Endodermal cell (in vitro differentiated cells): ENCODE measurements around the gene PADI4. TPM values are rescaled to one million over a fixed set of nuclear protein-coding genes. Genes with fewer than 3 reads are reported as not detected.
"Not testable (repeated sequence)": the region's sequence is repeated elsewhere in the genome, so short reads cannot be mapped to it uniquely, and the experiment has no call there.

Source experiments
- DNase-seq: peaks from one replicate; pipeline ENCODE4 v3.0.0-alpha.2; 2017
- H3K27ac ChIP-seq: 2 replicates; pipeline ENCODE4 v1.5.1; 2013; ENCODE audit warnings: mild to moderate bottlenecking, low read depth, low read length, moderate library complexity
- H3K27me3 ChIP-seq: 2 replicates; pipeline ENCODE4 v1.6.1; 2013; ENCODE audit warnings: mild to moderate bottlenecking, low read length, moderate library complexity; ENCODE audit not compliant: insufficient read depth, control insufficient read depth, poor library complexity, severe bottlenecking
- H3K36me3 ChIP-seq: 2 replicates; pipeline ENCODE4 v1.7.0; 2013; ENCODE audit warnings: mild to moderate bottlenecking, low read length, moderate library complexity; ENCODE audit not compliant: control insufficient read depth, insufficient read depth
- H3K4me1 ChIP-seq: one replicate; pipeline ENCODE4 v1.7.0; 2013; ENCODE audit warnings: low read length; ENCODE audit not compliant: control insufficient read depth, insufficient read depth
- H3K4me3 ChIP-seq: 2 replicates; pipeline ENCODE4 v1.5.1; 2013; ENCODE audit warnings: mild to moderate bottlenecking, low read length, moderate library complexity
- H3K9ac ChIP-seq: 2 replicates; pipeline ENCODE4 v1.6.1; 2013; ENCODE audit warnings: mild to moderate bottlenecking, low read length, moderate library complexity; ENCODE audit not compliant: poor library complexity, severe bottlenecking; ENCODE audit errors: extremely low read depth
- H3K9me3 ChIP-seq: 2 replicates; pipeline ENCODE4 v1.6.1; 2013; ENCODE audit warnings: mild to moderate bottlenecking, low read length, moderate library complexity; ENCODE audit not compliant: control insufficient read depth
- H3K27ac Mint-ChIP-seq: 2 replicates; pipeline ENCODE4 v1.8.0; 2020; ENCODE audit warnings: mixed read lengths
- H3K27me3 Mint-ChIP-seq: 2 replicates; pipeline ENCODE4 v1.8.0; 2021; ENCODE audit warnings: mild to moderate bottlenecking, mixed read lengths; ENCODE audit not compliant: insufficient read depth
- H3K36me3 Mint-ChIP-seq: 2 replicates; pipeline ENCODE4 v1.8.0; 2020; ENCODE audit warnings: low read depth, mixed read lengths
- H3K4me1 Mint-ChIP-seq: 2 replicates; pipeline ENCODE4 v1.8.0; 2020; ENCODE audit warnings: mixed read lengths
- H3K4me3 Mint-ChIP-seq: 2 replicates; pipeline ENCODE4 v1.8.0; 2020; ENCODE audit warnings: mild to moderate bottlenecking, moderate library complexity, mixed read lengths
- H3K9me3 Mint-ChIP-seq: 2 replicates; pipeline ENCODE4 v1.8.0; 2020; ENCODE audit warnings: mild to moderate bottlenecking, mixed read lengths
- WGBS, 2 experiments: methylation state at CpG; one replicate each; pipeline versions ENCODE4 v1.1.5 to v1.1.7; 2013; ENCODE audit warnings: missing lambda C conversion rate in 2 of 2, mixed read lengths in 1 of 2; ENCODE audit not compliant: insufficient coverage in 1 of 2, insufficient read length in 1 of 2; 5-methylcytosine and 5-hydroxymethylcytosine counted together
- total RNA-seq, 2 donors: library from RNA; stranded (reverse); fragmentation: NEBNext Ultra II Directional in 1 of 2; extraction: Animal tissue kit (Norgen Biotek cat#: 25700) in 1 of 2; gene quantifications; 2 replicates in 1 of 2; 3 replicates in 1 of 2; pipeline ENCODE4 v1.2.1, GENCODE V29; 2021
- TF ChIP-seq, protein P1 (sequence below): fragments of 200-600 bp; sonication (generic); conservative IDR thresholded peaks from 2 replicates; pipeline ENCODE4 v1.5.0; 2021; ENCODE audit warnings: antibody characterized with exemption, mild to moderate bottlenecking

PADI4 gene
- total RNA-seq, 2 donors from 2014 or later, result not detected

DNA sequence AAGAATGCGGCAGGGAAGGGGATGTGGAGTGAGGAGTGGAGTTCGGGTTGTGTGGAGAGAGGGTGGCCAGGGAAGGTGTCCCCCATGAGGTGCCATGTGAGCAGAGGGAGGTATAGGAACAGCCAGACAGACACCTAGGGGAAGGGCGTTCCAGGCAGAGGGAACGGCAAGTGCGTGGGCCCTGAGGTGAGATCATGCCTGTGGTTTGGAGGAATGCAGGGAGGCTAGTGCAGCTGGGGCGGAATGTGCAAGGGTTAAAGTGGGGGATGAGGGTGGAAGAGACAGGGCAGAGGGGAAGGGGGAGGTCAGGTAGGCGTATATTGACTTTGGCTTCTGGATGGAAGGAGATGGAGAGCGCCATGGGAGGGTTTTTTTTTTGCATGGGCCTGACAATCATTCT is 32.4 kb downstream of the PADI4 start:
- Mint-ChIP-seq H3K36me3 (no peaks in the 10 kb centered on the region), H3K4me1 (no peaks in the 10 kb centered on the region), H3K27me3 (peaks cover 3% of the 10 kb centered on the region), H3K4me3 (no peak overlapping the region), H3K27ac (no peak overlapping the region), H3K9me3 (peaks cover 17% of the 10 kb centered on the region)
- H3K4me1 ChIP-seq, result no peaks in the 10 kb centered on the region
- H3K27me3 ChIP-seq, result peaks cover 6% of the 10 kb centered on the region
- no peaks in the 10 kb centered on the region for H3K9me3 ChIP-seq
- no peak overlapping the region for H3K4me3 ChIP-seq
- H3K36me3 ChIP-seq, result no peaks in the 10 kb centered on the region
- WGBS, 2 experiments, result 92 to 96% methylated on average over 7 to 8 of the region's 8 CpGs
- no peak overlapping the region for H3K27ac ChIP-seq
- peak; percentile 43 for DNase-seq
- H3K9ac ChIP-seq, result no peak overlapping the region
- TF ChIP-seq, protein P1, sequence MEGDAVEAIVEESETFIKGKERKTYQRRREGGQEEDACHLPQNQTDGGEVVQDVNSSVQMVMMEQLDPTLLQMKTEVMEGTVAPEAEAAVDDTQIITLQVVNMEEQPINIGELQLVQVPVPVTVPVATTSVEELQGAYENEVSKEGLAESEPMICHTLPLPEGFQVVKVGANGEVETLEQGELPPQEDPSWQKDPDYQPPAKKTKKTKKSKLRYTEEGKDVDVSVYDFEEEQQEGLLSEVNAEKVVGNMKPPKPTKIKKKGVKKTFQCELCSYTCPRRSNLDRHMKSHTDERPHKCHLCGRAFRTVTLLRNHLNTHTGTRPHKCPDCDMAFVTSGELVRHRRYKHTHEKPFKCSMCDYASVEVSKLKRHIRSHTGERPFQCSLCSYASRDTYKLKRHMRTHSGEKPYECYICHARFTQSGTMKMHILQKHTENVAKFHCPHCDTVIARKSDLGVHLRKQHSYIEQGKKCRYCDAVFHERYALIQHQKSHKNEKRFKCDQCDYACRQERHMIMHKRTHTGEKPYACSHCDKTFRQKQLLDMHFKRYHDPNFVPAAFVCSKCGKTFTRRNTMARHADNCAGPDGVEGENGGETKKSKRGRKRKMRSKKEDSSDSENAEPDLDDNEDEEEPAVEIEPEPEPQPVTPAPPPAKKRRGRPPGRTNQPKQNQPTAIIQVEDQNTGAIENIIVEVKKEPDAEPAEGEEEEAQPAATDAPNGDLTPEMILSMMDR, result no peak

DNA sequence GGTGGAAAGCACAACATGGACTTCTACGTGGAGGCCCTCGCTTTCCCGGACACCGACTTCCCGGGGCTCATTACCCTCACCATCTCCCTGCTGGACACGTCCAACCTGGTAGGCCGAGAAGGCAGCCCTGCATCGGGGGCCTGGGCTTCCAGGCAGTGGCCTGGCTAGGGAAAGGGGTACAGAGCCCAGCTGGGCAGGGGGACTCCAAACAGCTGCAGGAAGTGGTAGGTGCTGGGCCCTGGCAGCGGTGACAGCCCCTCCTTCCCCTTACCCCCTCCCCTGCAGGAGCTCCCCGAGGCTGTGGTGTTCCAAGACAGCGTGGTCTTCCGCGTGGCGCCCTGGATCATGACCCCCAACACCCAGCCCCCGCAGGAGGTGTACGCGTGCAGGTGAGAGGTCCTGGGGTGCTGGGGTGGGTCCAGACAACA is 34.0 kb downstream of the PADI4 start:
- H3K27ac Mint-ChIP-seq, result no peak overlapping the region
- no peaks in the 10 kb centered on the region for H3K4me1 Mint-ChIP-seq
- TF ChIP-seq, protein P1, result no peak
- H3K36me3 Mint-ChIP-seq, result no peaks in the 10 kb centered on the region
- H3K9me3 Mint-ChIP-seq, result peaks cover 23% of the 10 kb centered on the region
- H3K4me3 Mint-ChIP-seq, result no peak overlapping the region
- Histone ChIP-seq H3K36me3 (no peaks in the 10 kb centered on the region), H3K4me1 (no peaks in the 10 kb centered on the region), H3K4me3 (no peak overlapping the region), H3K27me3 (no peaks in the 10 kb centered on the region), H3K9ac (no peak overlapping the region), H3K27ac (no peak overlapping the region), H3K9me3 (no peaks in the 10 kb centered on the region)
- H3K27me3 Mint-ChIP-seq, result no peaks in the 10 kb centered on the region
- peak; percentile 38 for DNase-seq
- WGBS, 2 experiments, result 92% methylated on average over 17 of the region's 17 CpGs; no CpG with 5 or more reads in 1 of the 2 experiments

DNA sequence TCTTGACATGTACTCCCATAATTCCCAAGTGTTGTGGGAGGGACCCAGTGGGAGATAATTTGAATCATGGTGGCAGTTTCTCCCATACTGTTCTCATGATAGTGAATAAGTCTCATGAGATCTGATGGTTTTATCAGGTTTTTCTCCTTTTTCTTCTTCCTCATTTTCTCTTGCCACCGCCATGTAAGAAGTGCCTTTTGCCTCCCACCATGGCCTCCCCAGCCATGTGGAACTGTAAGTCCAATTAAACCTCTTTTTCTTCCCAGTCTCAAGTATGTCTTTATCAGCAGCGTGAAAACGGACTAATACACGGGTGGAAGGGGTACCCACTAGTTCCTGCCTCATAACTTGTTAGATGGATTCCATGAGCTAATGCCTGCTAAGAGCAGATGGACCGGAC is 37.5 kb downstream of the PADI4 start:
- H3K27me3 Mint-ChIP-seq, H3K27me3 ChIP-seq, H3K4me3 ChIP-seq, H3K27ac Mint-ChIP-seq, H3K36me3 Mint-ChIP-seq, H3K4me1 Mint-ChIP-seq, H3K9me3 ChIP-seq, DNase-seq, H3K36me3 ChIP-seq, H3K9ac ChIP-seq, H3K4me3 Mint-ChIP-seq, H3K27ac ChIP-seq, H3K4me1 ChIP-seq: not testable (repeated sequence)
- peaks cover 23% of the 10 kb centered on the region for H3K9me3 Mint-ChIP-seq
- WGBS, 2 experiments, result 88 to 90% methylated on average over 5 of the region's 5 CpGs
